ENCODE results near the gene OLFM1.

OLFM1 gene

GRCh38 chr9:135087489-135087792 lies at the start of gene OLFM1:
OLFM1 (plus strand) TSS chr9:135087668; CDS start chr9:135087990, 322 bp downstream.
- DNase-seq (ENCODE audit: low read depth), result peak; percentile 65

GRCh38 chr9:135038331-135038730 lies 49.1 kb upstream of the OLFM1 start:
- DNase-seq (ENCODE audit: low read depth), result no peak

GRCh38 chr9:135038826-135039225 lies 48.6 kb upstream of the OLFM1 start:
- DNase-seq (ENCODE audit: low read depth), result no peak

GRCh38 chr9:135039266-135039870 lies 48.1 kb upstream of the OLFM1 start:
- no peak for DNase-seq (ENCODE audit: low read depth)

- no peak for DNase-seq (ENCODE audit: low read depth)
These were observed 47.4 kb upstream of the OLFM1 start for GRCh38 chr9:135039916-135040645.

- no peak for DNase-seq (ENCODE audit: low read depth)
These were observed 46.6 kb upstream of the OLFM1 start for GRCh38 chr9:135040892-135041291.

- no peak for DNase-seq (ENCODE audit: low read depth)
These were observed 44.1 kb upstream of the OLFM1 start for GRCh38 chr9:135043345-135043744.

GRCh38 chr9:135045264-135045927 lies 42.1 kb upstream of the OLFM1 start:
- DNase-seq (ENCODE audit: low read depth), result no peak

- no peak for DNase-seq (ENCODE audit: low read depth)
These were observed 41.3 kb upstream of the OLFM1 start for GRCh38 chr9:135045928-135046738.

- DNase-seq (ENCODE audit: low read depth), result no peak
These were observed 40.6 kb upstream of the OLFM1 start for GRCh38 chr9:135046739-135047350.

- no peak for DNase-seq (ENCODE audit: low read depth)
These were observed 39.9 kb upstream of the OLFM1 start for GRCh38 chr9:135047521-135047920.

GRCh38 chr9:135048046-135048757 lies 39.3 kb upstream of the OLFM1 start:
- no peak for DNase-seq (ENCODE audit: low read depth)

GRCh38 chr9:135048758-135049444 lies 38.6 kb upstream of the OLFM1 start:
- no peak for DNase-seq (ENCODE audit: low read depth)

- no peak for DNase-seq (ENCODE audit: low read depth)
These were observed 38.0 kb upstream of the OLFM1 start for GRCh38 chr9:135049460-135049859.

- DNase-seq (ENCODE audit: low read depth), result no peak
These were observed 37.1 kb upstream of the OLFM1 start for GRCh38 chr9:135050072-135050990.

GRCh38 chr9:135051316-135052038 lies 36.0 kb upstream of the OLFM1 start:
- no peak for DNase-seq (ENCODE audit: low read depth)

- DNase-seq (ENCODE audit: low read depth), result no peak
These were observed 34.3 kb upstream of the OLFM1 start for GRCh38 chr9:135053133-135053532.

- no peak for DNase-seq (ENCODE audit: low read depth)
These were observed 32.3 kb upstream of the OLFM1 start for GRCh38 chr9:135055181-135055580.

GRCh38 chr9:135056541-135056940 lies 30.9 kb upstream of the OLFM1 start:
- DNase-seq (ENCODE audit: low read depth), result peak; percentile 5

Data from EH (cell line).